HG02763 (cell line): Measurements from ENCODE around the gene TMEM131L.

Experiments used
- ATAC-seq: cut with Tn5 transposase; IDR thresholded peaks from one replicate; pipeline ENCODE4 v1.9.1; 2021; ENCODE audit warnings: mild to moderate bottlenecking, moderate library complexity; ENCODE audit not compliant: unreplicated experiment

Gene TMEM131L

DNA sequence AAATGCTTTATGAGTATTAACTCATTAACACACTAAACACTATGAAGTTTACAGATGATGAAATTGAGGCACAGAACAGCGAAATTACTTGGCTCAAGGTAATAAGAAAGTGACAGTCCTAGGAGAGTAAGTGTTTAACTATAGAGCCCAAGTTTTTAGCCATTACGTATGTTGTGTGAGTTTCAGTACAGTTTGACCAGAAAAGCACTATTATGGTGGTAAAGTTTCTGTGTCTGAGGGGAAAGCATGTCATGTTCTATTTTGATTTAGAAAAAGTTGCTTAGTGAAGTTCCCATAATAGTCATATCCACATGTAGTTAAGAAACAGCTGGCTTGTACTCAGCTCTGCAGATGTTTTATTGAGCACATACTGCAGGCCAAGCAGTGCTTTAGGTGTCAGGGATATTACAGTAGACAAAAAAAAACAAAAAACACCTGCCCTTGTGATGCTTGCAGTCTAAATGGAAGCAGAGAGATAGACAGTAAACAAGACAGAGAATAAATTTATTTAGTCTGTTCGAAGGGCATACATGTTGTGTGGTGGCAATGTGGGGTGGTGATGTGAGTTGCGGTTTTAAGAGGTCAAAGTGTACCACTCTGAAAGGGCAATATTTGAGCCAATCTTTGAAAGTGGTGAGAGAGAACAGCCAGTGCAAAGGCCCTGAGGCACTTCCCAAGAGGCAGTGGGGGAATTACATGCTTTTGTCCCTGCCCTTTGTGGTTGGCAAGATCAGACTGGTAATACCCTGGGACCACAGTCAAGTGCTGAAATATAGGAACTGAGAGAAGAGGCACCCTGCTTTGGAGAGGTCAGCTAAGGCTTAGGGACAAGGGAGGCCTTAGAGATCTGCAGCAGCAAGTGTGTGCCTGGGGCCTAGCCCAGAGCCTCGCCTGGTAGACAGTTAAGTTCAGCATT lies 6.2 kb downstream of the TMEM131L start:
- ATAC-seq: peak; percentile 43

DNA sequence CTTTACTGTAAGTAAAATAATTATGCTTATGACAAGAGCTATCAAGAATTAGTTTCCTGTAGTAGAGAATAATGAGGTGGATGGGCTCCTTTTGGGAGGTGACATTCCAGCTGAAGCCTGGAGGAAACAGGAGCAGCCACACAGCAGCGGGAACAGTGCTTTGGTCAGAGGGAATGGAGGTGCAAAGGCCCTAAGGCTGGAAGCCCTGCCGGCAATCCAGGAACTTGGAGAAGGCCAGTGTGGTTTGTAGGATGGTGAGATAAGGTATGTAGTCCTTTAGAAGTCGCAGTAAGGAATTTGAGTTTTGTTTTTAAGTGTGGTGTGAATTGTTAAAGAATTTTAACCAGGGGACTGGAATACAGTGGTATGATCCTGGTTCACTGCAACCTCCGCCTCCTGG lies 8.1 kb downstream of the TMEM131L start:
- no peak for ATAC-seq

DNA sequence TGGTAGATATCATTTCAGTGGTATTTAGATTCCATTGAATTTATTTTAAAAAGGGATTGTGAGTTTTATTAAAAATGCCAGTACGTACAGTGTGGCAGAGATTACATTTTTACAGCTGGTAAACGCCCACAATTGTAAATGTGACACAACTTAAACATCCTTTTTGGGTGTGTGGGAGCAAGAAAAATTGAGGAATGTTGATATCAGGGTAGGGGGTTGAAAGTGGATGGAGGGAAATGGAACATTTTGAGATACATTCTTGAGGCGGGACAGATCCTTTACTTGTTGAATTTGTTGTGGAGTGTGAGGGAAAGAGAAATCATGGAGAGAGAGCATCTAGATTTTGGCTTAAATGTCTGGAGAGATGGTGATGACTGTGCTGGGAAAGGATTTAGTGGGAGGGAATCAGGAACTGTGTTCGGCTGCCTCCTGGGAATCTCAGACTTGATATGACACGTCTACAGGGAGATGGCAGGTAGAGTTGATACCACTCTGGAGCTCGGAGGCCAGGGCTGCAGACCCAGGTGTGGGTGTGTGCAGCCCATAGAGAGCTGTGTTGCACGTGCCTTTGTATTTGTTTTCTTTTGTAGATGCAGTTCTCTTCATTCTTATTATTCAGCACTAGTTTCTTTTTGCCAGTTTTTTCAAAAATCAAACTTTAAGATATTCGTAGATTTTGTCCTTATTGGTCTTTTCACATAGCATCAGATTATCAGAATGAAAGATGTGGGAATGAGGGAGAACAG lies 10.8 kb downstream of the TMEM131L start:
- no peak for ATAC-seq

DNA sequence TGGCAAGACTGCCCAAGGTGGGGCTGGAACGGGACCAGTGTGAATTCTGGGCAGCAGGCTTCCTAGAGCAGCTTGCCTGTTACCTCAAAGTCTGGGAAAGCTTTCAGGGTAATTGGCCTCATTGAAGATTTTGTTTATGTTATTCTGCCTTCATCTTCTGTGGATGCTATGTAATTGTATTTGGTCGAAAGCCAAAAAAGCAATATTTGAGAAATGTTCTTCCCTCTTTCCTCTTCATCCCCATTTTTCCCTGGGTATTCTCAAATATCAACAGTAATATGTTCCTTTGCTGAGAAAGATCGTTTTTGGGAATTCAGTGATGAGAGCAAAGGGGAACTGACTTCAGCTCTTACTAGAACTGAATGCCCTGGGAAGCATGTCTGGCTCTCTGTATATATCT lies 12.9 kb downstream of the TMEM131L start:
- ATAC-seq: no peak

DNA sequence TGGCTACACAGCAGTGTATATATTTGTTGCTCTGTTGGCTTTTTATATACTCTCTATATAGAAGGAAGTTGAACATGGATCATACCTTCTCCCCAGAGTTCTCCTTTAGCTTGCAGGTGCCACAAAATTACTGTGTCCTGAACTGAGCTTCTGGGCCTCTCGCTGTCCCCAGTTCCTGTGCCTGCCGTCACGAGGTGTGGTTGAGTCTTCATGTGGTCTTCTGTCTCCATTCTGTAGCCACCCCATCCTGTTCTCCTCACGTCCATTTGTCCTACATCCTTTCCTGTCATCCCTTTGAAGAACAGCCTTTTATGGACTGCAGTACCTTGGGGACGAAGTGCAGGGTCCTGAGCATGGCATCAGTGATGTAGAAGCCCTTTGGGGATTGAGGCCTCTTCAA lies 14.5 kb downstream of the TMEM131L start:
- ATAC-seq: no peak

DNA sequence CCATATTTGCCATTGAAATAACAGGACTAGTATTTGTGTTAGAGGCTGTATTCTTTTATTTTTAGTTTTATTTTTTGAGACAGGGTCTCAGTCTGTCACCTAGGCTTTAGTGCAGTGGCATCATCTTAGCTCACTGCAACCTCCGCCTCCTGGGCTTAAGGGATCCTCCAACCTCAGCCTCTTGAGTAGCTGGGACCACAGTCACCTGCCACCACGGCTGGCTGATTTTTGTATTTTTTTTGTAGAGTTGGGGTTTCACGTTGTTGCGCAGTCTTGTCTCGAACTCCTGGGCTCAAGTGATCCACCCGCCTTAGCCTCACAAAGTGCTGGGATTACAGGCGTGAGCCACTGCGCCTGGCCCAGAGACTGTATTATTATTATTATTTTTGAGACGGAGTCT lies 15.3 kb downstream of the TMEM131L start:
- ATAC-seq: no peak

DNA sequence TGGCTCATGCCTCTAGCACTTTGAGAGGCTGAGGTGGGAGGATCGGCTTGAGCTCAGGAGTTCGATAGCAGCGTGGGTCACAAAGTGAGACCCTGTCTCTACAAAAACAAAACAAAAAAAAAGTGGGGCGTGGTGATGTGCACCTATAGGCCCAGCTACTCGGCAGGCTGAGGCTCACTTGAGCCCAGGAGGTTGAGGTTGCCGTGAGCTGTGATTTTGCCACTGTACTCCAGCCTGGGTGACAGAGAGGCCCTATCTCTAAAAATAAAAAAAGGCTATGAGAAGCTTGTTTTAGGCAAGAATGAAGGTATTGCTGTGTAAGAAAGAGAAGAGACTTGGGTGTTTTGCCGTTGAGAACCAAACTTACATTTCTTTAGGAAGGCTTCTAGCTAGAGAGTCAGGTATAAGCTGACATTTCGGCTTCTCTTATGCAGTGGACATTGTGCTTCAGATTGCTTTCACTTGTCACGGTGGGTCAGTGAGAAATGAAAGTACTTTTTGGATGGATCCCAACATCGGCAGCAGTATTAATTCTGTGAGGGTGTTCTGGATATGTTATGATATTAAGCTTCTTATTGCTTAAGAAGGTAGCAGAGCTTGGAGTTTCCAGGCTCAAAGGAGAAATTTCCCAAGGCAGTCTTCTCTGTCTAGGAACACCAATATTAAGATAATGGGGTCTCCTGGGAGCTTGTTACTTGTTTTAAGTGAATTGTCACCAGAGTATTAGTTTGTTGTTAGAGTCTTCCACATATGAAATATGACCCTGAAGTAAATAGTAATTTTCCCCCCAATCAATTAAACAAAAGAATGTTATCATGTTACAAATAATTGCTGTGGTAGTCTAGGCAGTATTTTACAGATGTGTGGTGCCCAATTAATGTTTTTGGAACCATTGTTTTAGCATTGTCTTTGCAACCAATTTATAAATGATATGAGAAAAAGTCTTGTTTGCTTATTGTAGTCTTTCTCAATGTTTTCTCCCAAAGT lies 17.6 kb downstream of the TMEM131L start:
- no peak for ATAC-seq

GRCh38 chr4:153485359-153485758 lies 19.2 kb downstream of the TMEM131L start:
- ATAC-seq: no peak

GRCh38 chr4:153485860-153486259 lies 19.7 kb downstream of the TMEM131L start:
- no peak for ATAC-seq

GRCh38 chr4:153486281-153487151 lies 20.4 kb downstream of the TMEM131L start:
- no peak for ATAC-seq

GRCh38 chr4:153488006-153488891 lies 22.1 kb downstream of the TMEM131L start:
- peak; percentile 52 for ATAC-seq

DNA sequence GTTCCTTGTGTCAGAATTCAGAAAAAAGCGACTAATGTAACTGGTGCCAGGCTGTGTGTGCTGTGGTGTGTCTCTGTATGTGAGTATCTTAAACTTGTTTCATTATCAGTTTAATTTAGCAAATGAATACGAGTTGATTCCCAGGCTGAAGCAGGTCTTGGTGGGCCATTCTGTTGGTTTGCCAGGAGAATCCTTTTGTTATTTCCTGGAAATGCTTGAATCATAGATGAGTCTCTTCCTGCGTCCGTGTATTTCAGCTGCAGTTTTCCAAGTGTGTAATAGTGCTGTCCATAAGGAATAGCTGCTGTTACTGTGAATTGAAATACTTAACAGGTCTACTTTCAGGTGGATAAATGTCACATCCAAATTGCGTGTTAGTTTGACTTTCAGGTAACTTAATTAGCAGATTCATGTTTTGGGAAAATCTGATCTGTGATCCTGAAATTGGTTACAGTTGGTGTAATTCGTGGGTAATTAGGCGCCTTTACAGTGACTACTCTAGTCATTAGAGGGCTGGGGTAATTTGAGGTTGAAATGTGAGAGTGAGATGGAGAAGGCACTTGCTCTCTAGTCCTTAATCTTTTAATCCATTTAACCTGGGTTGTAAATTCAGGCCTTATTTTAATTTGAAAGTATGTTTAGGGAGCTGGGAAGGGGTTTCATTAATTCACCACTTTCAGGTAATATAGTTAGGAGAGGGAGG lies 23.8 kb downstream of the TMEM131L start:
- no peak for ATAC-seq

DNA sequence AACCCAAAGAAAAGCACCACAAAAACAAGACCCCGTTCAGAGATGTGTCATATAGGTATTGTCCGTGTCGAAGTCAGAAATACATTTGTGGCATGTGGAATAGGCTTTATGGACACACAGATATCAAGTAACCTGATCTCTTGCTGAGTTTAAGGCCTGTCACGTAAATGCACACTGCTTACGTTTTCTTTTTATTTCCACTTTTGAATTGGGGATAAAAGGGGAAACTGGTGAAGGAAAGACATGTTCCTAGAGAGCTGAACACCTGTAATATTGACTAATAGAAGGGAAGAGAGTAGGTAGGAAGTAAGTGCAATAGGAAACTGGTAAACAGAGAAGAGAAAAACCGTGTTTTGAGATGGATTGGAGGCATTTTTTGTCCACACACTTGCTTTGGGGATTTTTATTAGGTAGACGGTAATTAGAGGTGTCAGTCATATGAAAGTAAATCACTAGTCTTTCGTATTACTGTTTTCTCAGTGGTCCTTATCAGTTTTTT lies 24.9 kb downstream of the TMEM131L start:
- no peak for ATAC-seq

GRCh38 chr4:153494562-153494961 lies 28.4 kb downstream of the TMEM131L start:
- no peak for ATAC-seq

DNA sequence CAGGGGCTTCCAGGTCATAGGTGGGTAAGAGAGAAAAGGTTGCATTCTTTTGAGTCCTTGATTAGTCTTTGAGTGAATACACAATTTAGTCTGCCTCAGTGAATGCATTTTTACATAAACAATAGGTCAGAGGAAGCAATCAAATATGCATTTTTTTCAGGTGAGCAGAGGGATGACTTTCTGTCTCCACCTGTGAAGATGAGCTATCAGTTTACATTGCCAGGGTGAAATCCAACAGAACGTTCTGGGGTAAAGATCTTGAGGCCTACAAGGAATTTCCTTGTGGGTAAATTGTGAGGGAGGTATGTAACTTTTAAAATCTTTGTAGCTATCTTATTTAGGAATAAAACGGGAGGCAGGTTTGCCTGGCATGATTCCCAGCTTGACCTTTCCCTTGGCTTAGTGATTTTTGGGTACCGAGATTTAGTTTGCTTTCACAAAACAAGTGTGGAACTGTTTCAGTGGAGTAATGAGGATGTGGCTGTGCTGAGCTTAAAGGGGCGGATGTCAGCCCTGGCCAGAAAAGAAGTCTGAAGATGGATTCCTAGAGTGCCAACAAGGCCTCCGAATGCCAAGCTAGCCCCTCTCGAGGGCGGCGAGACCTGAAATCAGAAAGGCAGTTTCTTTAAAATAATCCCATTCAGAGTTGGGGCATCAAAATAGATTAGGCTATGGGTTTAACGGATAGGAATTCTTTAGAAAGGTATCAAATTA lies 29.5 kb downstream of the TMEM131L start:
- no peak for ATAC-seq

DNA sequence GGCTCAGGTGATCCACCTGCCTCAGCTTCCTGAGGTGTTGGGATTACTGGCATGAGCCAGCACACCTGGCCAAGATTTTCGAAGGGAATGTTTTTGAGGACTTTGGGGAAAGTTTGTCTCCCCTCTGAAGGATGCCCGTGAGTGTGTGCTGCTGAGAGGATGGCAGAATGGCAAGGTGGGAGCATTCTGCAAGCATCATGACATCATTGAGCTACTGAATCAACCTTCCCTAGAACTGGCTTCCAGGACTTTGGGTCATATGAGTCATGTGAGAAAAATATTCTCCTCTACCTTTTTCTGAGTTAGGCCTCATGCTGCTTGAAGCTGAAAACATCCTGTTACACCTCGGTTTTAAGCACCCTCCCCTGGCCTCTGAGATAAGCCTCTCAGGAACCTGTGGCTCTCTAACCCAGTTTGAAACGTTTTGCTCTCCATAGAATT lies 31.0 kb downstream of the TMEM131L start:
- ATAC-seq: no peak
